ENCODE measurements around the gene CRYBA2.

Gene CRYBA2

DNA sequence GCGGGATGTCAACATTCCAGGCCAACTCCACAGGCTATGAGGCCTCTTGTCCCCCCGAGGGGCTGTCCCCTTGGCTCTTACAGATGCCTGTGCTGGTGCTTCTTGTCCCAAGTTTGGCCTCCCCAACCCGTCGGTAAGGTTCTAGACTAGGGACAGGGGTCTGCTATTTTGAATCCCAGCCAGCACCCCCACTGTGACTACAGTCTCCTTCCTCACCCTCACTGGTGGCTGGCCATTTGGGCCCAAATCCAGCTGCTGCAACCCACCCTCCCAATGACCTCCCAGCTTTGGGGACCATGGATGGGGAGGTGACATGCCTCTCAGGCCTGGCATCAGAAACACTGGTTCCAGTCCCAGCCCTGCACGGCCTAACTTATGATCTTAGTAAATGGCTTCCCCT is 29.4 kb upstream of the CRYBA2 start:
- no peak for DNase-seq

DNA sequence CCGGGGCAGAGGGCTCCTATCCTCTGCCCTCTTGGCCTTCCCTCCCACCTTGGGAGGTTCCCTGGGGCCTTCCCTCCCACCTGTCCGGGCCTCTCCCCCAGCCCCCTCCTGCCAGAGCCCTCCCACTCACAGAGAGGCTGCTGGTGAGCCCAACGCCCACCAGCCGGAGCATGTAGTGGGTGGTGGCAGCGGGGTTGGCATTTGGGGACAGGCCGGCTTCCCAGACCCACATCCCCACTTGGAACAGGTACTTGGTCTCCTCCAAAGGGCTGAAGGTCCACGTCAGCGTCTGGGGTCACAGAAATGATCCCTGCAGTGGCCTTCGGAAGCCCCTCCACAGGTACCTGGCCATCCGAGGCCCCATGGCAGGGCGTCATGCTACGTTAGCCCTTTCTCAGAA is 28.8 kb upstream of the CRYBA2 start:
- DNase-seq, result no peak

DNA sequence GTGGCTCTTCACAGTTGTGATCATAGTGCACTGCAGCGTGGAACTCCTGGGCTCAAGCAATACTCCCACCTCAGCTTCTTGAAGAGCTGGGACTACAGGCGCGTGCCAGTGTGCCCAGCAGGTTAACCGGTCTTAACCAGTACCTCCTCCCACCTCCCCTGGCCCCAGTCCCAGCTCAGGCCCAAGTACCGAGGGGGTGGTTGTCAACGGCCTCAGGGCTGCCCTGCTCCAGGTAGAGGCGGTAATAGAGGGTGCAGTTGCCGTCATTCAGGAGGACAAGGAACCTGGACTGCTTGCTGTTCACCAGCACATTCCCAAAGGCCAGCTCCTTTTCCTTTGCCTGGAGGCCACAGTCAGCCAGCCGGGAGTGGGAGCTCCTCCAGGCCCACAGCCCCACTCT is 28.4 kb upstream of the CRYBA2 start:
- no peak for DNase-seq

DNA sequence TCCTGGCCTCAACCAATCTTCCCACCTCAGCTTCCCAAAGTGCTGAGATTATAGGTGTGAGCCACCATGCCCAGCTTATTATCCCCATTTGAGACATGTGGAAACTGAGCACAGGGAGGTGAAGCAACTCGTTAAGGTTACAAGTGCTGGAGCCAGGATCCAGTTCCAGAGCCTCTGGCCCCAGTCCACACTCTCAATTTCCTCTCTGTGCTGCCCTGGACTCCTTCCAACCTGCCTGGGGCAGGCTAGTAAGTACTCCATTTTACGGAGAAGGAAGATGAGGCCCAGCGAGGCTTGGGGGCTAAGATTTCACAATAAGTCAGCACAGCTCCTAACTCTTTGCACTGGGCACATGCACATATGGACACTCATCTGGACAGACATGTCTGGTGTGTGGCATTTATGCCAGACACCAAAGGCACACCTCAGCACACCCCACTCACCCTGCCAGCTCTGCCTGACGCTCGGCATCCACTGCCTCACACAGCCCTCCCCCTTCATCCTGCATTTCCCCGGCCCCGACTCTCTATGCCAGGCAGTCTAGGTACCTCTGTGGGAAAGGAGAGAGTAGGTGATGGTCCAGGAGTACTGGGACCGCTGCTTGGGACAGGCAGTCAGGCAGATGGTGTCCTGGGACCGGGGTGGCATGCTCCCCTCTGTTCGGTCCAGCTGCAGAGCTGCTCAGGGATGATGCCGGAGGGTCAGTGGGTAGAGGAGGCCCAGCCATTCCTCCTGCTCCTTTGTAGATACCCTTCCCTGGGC is 27.6 kb upstream of the CRYBA2 start:
- no peak for DNase-seq

DNA sequence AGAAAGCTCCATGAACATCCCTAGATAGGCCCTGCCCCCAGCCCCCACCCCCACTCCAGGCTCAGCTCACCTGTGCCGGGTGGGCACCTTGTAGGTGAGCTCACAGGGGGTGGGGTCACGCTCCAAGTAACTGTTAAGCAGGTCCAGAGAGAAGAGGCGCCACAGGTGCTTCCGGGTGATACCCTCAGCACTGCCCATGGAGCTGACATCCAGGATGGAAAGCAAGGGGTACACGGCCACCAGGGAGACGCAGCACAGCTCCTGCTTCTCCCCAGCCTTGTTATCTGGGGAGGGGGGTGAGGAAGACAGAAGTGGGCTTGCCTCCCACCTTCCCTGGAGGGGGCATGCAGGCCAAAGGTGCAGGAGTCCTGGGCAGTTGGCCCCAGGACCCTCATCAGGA is 26.2 kb upstream of the CRYBA2 start:
- DNase-seq, result no peak

DNA sequence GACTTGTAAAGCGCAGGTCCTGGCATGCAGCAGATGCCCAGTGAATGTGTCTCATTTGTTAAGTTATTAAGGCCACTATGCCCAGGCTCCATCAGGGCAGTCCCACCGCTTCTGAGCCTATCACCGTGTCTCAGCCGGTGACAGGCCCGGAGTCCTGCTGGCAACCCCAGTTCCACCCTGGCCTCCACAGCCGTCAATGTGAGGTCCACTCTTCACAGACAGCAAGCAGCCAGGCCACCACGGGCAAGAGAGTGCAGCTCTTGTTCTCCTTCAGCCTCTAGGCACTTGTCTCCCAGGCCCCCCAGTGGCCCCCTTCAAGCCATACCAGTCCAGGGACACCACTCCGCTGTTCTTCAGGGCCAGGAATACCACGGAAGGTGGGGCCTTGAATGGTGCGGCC is 25.5 kb upstream of the CRYBA2 start:
- DNase-seq, result no peak

DNA sequence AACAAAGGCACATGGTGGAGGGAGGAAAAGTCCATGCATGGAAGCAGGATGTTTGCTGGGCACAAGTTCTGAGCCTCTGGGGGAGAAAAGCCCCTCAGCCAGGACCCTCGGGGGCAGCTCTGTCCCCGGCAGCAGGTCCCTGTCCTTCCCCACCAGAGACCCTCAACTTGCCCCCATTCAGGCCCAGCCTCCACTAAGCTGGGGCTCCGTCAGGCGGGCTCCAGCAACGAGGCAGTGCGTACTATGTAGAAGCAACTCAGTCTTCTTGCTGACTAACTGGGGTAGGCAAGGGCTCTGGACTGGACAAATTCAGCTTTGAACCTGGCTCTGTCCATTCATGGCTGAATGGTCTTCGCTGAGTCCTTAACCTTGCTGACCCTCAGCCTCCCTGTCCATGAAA is 25.1 kb upstream of the CRYBA2 start:
- DNase-seq, result no peak

DNA sequence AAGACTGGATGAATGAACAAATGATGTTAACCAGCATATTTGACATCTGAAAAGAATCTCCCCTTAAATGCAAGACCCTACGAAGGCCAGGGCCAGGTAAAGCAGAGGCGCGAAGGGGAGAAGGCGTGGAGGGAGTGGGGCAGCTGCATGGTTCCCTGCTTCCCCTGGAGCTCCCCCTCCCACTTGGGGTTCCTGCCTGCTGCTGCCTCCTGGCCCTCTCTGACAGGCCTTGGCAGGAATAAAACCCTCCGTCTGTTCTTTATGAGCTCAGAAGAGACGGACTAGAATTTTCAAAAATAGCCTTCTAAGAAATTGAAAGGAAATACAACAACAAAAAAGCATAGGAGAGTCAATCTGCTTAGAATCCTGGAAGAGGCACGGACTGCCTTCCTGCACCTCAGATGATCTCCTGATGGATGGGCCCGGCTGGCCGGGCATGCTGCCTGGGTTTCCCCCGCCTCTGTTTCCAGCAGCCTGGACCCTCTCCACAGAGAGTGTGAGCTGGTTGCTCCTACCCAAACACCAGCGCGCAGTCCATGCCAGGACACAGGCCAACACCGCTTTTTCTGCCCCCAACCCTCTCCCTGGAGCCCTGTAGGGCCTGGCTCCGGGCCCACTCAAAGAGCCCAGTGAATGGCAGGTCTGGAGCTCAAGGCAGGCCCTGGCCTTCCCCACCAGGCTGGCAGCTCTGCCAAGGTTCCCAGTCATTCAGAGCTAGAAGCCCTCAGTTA is 24.1 kb upstream of the CRYBA2 start:
- no peak for DNase-seq

DNA sequence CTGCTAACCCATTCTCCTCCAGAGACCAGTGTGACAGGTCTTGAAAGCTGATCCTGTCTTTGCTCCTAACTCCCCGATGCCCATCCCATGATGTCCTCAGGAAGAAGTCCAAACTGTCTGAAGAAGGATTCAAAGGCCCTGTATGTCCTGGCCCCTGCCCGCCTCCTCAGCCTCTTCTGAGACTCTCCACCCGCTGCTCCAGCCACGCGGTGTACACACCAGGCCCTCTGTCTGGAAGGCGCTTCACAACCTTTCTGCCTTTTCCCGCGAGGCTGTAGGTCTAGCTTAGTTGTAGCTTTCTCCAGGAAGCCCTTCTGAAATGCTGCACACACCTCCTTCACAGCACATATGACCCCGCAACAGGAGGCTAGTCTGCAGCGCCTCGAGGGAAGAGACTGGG is 23.5 kb upstream of the CRYBA2 start:
- no peak for DNase-seq

DNA sequence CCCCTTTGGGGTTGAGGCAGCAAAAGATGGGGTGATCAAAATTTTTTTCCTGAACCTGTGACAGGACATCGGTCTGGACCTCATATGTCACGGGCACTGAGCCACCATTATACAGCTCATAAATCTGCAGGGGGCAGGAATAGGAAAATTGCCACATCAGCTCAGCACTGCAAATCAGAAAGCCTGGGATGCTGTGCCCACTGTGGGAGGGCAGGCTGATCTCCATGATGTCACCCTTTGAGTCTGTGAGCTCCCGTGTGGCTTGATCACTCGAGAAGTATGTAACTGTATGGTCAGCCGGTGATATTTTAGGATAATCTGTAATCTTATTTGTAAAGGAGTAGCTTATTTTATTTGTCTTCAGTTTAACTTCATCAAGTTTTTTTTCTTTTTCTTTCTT is 17.7 kb upstream of the CRYBA2 start:
- no peak for DNase-seq

DNA sequence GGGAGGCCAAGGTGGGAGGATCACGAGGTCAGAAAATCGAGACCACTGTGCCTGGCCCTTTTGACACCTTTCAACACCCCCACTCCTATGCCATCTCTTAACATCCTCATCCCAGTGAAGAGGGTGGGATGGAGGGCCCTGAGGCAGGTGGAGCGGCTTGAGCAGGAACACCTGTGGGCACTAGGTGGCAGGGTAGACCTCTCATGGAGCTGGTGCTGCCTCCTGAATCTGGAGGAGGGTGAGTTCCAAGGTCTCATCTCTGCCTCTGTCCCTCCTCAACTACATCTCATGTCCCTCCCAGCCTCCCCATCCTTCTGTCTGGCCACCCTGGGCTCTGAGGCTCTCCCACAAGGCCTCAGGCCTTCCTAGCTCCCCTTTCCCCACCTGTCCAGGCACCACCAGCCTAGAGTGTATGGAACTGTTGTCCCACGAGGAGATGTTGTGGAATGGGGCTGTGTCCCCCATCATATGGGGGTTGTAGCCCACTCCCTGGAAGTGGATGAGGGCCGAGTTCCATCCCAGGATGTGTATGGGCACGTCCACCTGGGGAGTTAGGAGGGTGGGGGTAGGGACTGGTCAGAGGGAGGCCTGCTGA is 17.0 kb upstream of the CRYBA2 start:
- no peak for DNase-seq

DNA sequence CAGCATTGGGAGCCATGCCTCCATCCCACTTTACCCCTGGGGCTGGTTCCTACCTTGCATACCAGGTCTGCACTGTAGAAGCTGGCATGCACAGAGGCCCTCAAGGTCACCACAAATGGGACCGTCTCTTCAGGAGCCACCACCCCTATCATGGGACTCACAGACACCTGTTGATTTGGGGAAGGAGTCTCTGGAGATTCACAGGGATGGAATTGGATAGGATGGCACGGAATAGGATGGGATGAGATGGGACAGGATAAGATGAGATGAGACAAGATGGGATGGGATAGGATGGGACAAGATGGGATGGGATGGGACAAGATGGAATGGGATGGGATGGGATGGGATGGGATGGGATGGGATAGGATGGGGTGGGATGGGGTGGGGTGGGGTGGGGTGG is 16.1 kb upstream of the CRYBA2 start:
- DNase-seq, result no peak

DNA sequence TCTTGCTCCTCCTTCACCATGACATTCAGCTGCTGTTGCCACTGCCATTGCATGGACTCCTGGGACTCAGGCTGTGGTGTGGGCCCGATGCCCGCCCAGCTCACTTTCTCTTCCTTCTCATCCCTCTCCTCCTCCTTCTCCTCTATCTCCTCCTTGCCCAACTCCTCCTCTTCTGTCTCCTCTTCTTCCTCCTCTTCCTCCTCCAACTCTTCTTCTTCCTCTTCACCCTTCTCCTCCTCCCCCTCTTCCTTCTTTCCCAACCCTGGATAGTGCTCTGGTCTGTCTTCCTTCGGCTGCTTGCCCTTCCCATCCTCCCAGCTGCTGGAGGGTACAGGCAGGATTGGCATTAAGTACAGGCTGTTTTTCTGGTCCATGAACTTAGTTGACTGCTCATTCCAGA is 10.8 kb upstream of the CRYBA2 start:
- no peak for DNase-seq

DNA sequence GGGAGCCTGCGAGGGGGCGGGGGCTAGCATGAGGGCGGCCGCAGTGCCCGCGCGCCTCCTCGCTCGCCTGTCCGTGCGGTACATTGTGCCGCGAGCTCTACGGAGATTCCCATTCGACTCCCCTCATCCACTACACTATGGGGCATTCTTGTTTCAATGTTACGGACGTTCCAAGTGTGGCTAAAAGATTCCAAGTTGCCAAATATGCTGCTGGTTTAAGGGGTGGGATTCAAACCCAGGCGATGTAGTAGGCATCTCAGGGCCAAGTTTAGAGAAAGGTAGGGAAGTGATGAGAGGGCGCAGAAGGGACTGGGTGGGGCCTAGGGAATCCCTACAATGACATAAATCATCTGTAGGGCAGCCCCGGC is 10.0 kb upstream of the CRYBA2 start:
- no peak for DNase-seq

DNA sequence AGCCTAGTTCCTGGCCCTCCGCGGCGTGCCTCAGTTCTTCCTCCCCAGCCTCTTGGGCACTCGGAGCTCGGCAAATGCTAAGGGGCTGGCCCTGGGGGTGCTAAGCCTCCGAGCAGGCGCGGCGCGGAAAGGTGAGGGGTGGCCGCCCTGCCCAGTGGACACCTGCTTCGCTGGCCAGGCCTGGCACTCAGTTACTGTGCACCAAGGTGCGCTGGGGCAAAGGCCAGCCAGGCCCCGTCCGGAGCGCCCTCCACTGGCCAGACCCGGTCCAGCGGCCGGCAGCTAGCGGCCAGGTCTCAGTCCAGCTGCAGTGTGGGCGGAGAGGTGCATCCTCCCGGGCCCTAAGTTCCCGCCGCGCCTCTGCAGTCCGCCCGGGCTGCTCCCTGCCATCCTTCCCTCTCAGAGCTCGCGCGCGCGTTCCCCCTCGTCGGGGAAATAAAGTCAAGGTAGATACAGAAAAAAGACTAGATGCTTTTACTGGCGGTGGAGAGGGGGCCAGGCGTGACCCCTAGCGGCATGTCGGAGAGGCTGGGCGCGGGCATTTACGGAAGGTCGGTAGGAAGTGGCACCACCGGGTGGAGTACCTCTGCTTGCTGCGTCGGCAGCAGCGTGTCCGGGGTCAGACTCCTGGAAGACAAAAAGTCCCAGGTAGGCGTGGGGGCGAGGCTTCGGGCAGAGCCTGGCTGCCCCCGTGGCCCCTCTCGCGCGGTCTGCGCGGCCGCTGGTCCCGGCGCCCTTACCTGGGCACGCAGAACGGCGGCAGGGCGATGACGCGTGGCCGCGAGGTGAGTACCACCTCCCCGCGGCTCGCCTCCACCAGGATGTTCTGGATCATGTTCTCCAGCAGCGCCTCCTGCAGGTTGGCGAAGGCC is 9.4 kb upstream of the CRYBA2 start:
- DNase-seq, result peak; percentile 16

DNA sequence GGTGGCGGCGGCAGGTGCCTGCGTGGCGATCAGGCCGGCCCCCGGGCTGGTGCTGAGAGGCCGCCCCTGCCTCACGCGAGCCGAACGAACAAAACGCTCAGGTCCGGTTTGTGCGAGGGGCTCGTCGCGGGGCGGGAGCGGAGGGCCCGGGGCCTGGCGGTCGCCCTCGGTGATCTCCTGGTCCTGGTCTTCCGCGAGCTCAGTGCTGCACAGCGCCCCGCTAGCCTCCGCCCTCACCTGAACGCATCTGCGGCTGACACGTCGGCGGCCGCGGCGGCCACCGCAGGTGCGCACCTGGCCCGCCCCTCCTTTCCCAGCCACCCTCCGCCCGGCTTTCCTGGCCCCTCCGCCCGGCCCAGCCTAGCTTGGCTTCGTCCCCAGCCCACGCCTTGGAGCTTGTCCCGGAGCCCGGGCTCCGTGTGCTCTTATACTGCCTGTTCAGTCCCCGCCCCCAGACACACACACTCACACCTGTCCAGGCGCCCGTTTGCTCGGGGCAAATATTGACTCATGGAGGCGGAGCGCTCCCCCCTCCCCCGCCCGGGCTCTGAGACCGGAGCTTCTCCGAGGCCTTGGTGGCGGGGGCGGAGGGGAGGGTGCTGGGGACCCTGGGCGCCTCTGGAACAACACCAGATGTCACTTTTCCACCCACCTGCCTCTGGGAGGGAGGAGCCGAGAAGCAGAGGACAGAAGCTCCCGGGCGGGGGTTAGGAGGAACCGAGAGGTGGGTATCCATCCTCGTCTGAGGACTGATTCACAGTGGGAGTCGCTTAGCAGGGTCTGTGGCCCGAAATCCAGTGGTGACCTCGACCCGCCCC is 8.6 kb upstream of the CRYBA2 start:
- no peak for DNase-seq

DNA sequence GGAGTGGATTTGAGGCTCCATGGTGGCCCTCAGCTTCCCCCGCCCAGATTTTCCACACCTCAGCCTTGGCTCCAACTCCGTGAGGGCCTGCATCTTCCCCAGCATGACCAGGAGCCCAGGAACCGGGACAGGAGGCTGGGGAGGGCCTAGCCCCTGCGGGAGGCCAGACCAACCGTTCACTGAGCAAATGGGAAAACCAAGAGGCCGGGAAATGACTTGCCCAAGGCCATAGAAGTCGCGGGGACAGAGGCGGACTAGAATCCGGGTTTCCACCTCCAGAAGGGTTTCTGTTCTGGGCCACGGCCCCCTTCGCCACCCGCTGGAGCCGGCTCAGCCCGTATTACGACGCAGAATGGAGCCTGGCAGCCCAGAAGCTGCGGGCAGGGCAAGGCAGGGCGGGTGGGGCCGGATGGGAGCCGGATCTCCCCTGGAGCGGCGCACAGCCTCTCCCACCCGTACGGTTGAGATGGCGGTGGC is 7.9 kb upstream of the CRYBA2 start:
- no peak for DNase-seq

DNA sequence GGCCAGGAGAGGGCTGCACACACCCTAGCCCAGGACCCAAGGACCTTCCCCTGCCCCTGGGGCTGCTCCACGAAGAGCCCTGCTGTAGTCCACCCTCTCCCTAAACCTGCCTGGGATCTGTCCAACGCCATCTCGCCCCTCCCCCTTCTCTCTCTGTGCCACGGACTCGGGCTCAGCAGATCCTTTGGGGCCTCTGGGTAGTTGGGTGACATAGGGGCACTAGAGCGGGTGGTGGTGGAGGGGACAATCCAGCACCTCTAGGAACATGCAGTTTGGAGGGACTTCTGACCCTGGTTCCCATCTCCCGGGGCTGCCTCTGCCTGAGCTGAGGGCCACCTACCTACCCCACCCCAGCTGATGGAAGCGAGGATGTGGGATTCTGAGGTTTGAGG is 7.3 kb upstream of the CRYBA2 start:
- DNase-seq, result no peak

DNA sequence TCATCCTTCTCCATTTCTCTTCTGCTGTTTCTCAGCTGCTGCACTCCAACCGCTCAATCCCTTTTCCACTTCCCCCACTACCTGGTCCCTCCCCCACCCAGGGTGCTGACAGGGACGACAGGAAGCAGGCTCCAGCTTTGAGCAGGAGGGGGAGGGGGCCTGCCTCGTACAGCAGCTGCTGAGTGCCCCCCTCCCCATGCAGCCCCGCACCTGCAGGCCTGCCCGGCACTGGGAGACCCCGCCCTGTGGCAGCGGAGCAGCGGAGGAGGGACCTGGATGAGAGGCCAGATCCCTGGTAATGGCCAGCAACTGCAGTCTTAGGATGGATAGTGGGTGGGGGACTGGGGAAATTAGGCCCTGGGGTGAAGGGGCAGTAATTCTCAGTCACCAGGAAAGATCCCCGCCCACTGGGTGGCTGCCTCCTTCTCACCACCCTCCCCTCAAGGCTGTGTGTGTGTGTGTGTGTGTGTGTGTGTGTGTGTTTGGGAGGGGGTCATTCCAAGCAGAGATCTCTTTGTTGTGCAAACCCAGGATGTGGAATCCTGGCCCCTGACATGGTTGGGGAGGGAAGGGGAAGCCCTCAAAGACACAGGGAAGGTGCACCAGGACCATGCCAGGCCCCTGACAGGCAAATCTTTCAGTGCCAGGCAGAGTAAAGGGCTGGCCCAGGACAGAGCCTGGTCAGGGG is 6.8 kb upstream of the CRYBA2 start:
- no peak for DNase-seq

DNA sequence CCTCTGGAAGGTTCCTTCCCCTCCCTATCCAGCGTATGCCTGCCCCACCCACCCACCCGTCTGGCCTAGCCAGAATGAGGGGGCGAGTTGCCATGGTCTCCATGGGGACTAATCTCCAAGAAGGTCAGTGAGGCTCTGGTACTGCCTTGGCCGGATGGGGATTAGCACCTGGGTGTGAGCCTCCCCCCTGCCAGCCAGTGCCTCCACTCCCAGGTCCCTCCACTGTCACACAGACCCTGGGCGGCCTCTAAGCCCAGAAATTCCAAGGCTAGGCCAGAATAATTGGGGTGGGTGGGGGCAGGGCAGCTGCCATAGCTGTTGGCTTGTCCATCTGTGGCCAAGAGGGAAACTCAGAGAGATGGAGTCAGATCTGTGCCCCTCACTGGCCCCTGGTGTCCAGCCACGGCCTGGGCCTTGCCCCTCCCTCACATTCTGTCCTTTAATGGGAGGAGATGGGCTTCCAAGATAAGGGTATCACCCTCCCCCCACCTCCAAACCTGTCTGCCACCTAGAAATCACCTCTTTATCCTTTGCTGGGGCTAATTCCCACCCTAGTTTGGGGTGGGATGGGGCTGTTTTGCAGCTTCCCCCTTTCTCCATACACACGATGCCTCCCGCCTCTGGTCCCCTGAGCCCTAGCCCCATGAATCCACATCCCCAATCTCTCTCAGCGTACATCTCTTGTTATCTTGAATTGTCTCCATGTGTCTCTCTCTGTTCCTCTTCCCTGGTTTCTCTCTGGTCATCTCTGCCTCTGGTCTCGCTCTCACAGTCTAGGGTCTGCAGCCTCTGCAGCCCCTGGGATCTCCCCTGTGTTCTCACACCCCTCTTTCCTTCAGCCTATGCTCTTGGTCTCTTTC is 6.0 kb upstream of the CRYBA2 start:
- no peak for DNase-seq

All from activated gamma-delta T cell treated with Interleukin-2 at 50 U/mL for 16 hours (primary cell).